Caki2 (cell line): Measurements from ENCODE around the gene PHLDA1. TPM values are rescaled to one million over a fixed set of nuclear protein-coding genes. Genes with fewer than 3 reads are reported as not detected.

Source experiments
- DNase-seq: peaks from one replicate; pipeline ENCODE4 v3.0.0-alpha.2; 2015; ENCODE audit warnings: low read depth
- in situ Hi-C: cut with HindIII; loops from 2 replicates; pipeline ENCODE4 v1.10.0; 2016; ENCODE audit warnings: low sequenced_read_pairs, low pct_unique_long_range_greater_than_20kb, mixed read lengths
- total RNA-seq: library from RNA; depleted of rRNA; stranded (reverse); fragments of >200 nt; shearing (Covaris generic); gene quantifications from 2 replicates; pipeline ENCODE4 v1.2.3, GENCODE V29; 2014; ENCODE audit warnings: low replicate concordance; rRNA removed

PHLDA1 gene
- total RNA-seq: 18.8 and 36.5 TPM in 2 replicates

GRCh38 chr12:76031414-76032042, at the start of gene PHLDA1:
Gene PHLDA1 (minus strand): TSS chr12:76031776.
- peak; percentile 100 for DNase-seq
- in situ Hi-C loops: loop anchor here (25.0 kb wide), 1 partner anchor 494 kb away; no protein-coding TSS in a partner anchor

- peak; percentile 44 for DNase-seq
- in situ Hi-C loops: no loop called here
Measured at GRCh38 chr12:76080729-76081415, 49.3 kb upstream of the PHLDA1 start.

GRCh38 chr12:76080017-76080728, 48.6 kb upstream of the PHLDA1 start:
- DNase-seq: no peak
- in situ Hi-C loops: no loop called here

- in situ Hi-C loops: no loop called here
- peak; percentile 13 for DNase-seq
Measured at GRCh38 chr12:76078748-76079147, 47.2 kb upstream of the PHLDA1 start.

- in situ Hi-C loops: no loop called here
- DNase-seq: no peak
Measured at GRCh38 chr12:76075448-76075847, 43.9 kb upstream of the PHLDA1 start.

GRCh38 chr12:76074701-76075336, 43.2 kb upstream of the PHLDA1 start:
- in situ Hi-C loops: no loop called here
- DNase-seq: no peak

GRCh38 chr12:76073561-76073960, 42.0 kb upstream of the PHLDA1 start:
- in situ Hi-C loops: no loop called here
- DNase-seq: no peak

- in situ Hi-C loops: no loop called here
- DNase-seq: no peak
Measured at GRCh38 chr12:76072568-76072967, 41.0 kb upstream of the PHLDA1 start.

- no peak for DNase-seq
- in situ Hi-C loops: no loop called here
Measured at GRCh38 chr12:76069339-76069738, 37.8 kb upstream of the PHLDA1 start.

GRCh38 chr12:76065917-76066316, 34.3 kb upstream of the PHLDA1 start:
- no peak for DNase-seq
- in situ Hi-C loops: no loop called here

GRCh38 chr12:76064904-76065303, 33.3 kb upstream of the PHLDA1 start:
- in situ Hi-C loops: no loop called here
- DNase-seq: no peak

- in situ Hi-C loops: no loop called here
- no peak for DNase-seq
Measured at GRCh38 chr12:76060111-76060510, 28.5 kb upstream of the PHLDA1 start.

GRCh38 chr12:76057326-76057725, 25.8 kb upstream of the PHLDA1 start:
- no peak for DNase-seq
- in situ Hi-C loops: no loop called here

- in situ Hi-C loops: no loop called here
- DNase-seq: no peak
Measured at GRCh38 chr12:76055393-76055792, 23.8 kb upstream of the PHLDA1 start.

- no peak for DNase-seq
- in situ Hi-C loops: loop anchor here (25.0 kb wide), 1 partner anchor 512 kb away; no protein-coding TSS in a partner anchor
Measured at GRCh38 chr12:76049575-76050251, 18.1 kb upstream of the PHLDA1 start.

- in situ Hi-C loops: loop anchor here (25.0 kb wide), 1 partner anchor 510 kb away; no protein-coding TSS in a partner anchor
- no peak for DNase-seq
Measured at GRCh38 chr12:76047742-76048141, 16.2 kb upstream of the PHLDA1 start.

GRCh38 chr12:76047060-76047459, 15.5 kb upstream of the PHLDA1 start:
- in situ Hi-C loops: loop anchor here (25.0 kb wide), 1 partner anchor 510 kb away; no protein-coding TSS in a partner anchor
- no peak for DNase-seq

- DNase-seq: no peak
Measured at GRCh38 chr12:76043377-76043776, 11.8 kb upstream of the PHLDA1 start.

More at GRCh38 chr12:76043377-76043776, 11.8 kb upstream of the PHLDA1 start:
- in situ Hi-C loops: loop anchor here (25.0 kb wide), 1 partner anchor 506 kb away; no protein-coding TSS in a partner anchor
